Measurements from ENCODE around the gene MRPS27.

MRPS27 gene

GRCh38 chr5:72319976-72320752, at the start of gene MRPS27, which contains the start of gene PTCD2:
Gene MRPS27 (minus strand): TSS chr5:72320240. CDS start chr5:72320221, 19 bp downstream.
Gene PTCD2 (plus strand): TSS chr5:72320373. CDS start chr5:72320383, 10 bp downstream.
- peak; percentile 98 for DNase-seq (ENCODE audit: low read depth in 2 of 2)

GRCh38 chr5:72369711-72370110, 49.7 kb upstream of the MRPS27 start:
- DNase-seq (ENCODE audit: low read depth in 2 of 2), result no peak

GRCh38 chr5:72369301-72369700, 49.3 kb upstream of the MRPS27 start:
- no peak for DNase-seq (ENCODE audit: low read depth in 2 of 2)

GRCh38 chr5:72368271-72368670, 48.2 kb upstream of the MRPS27 start:
- no peak for DNase-seq (ENCODE audit: low read depth in 2 of 2)

- DNase-seq (ENCODE audit: low read depth in 2 of 2), result peak; percentile 54 to 57
Measured at GRCh38 chr5:72366324-72366976, 46.4 kb upstream of the MRPS27 start.

GRCh38 chr5:72364951-72365350, 44.9 kb upstream of the MRPS27 start:
- DNase-seq (ENCODE audit: low read depth in 2 of 2), result no peak

GRCh38 chr5:72364171-72364570, 44.1 kb upstream of the MRPS27 start:
- no peak for DNase-seq (ENCODE audit: low read depth in 2 of 2)

- DNase-seq (ENCODE audit: low read depth in 2 of 2), result peak; percentile 55 to 57
Measured at GRCh38 chr5:72363166-72363802, 43.2 kb upstream of the MRPS27 start.

GRCh38 chr5:72359886-72360285, 39.8 kb upstream of the MRPS27 start:
- no peak for DNase-seq (ENCODE audit: low read depth in 2 of 2)

GRCh38 chr5:72358925-72359324, 38.9 kb upstream of the MRPS27 start:
- DNase-seq (ENCODE audit: low read depth in 2 of 2), result no peak

GRCh38 chr5:72356361-72356760, 36.3 kb upstream of the MRPS27 start:
- no peak for DNase-seq (ENCODE audit: low read depth in 2 of 2)

- no peak for DNase-seq (ENCODE audit: low read depth in 2 of 2)
Measured at GRCh38 chr5:72355706-72356299, 35.8 kb upstream of the MRPS27 start.

- DNase-seq (ENCODE audit: low read depth in 2 of 2), result no peak
Measured at GRCh38 chr5:72353046-72353445, 33.0 kb upstream of the MRPS27 start.

GRCh38 chr5:72352616-72353015, 32.6 kb upstream of the MRPS27 start:
- DNase-seq (ENCODE audit: low read depth in 2 of 2), result no peak

GRCh38 chr5:72351376-72351775, 31.3 kb upstream of the MRPS27 start:
- DNase-seq (ENCODE audit: low read depth in 2 of 2), result no peak

GRCh38 chr5:72347801-72348308, 27.8 kb upstream of the MRPS27 start:
- peak; percentile 88 to 89 for DNase-seq (ENCODE audit: low read depth in 2 of 2)

- DNase-seq (ENCODE audit: low read depth in 2 of 2), result no peak
Measured at GRCh38 chr5:72346398-72346797, 26.4 kb upstream of the MRPS27 start.

- DNase-seq (ENCODE audit: low read depth in 2 of 2), result no peak
Measured at GRCh38 chr5:72338689-72339209, 18.7 kb upstream of the MRPS27 start.

- no peak for DNase-seq (ENCODE audit: low read depth in 2 of 2)
Measured at GRCh38 chr5:72337159-72337558, 17.1 kb upstream of the MRPS27 start.

GRCh38 chr5:72330712-72331111, 10.7 kb upstream of the MRPS27 start:
- DNase-seq (ENCODE audit: low read depth in 2 of 2), result no peak

GRCh38 chr5:72328172-72328571, 8.1 kb upstream of the MRPS27 start:
- no peak for DNase-seq (ENCODE audit: low read depth in 2 of 2)

- DNase-seq (ENCODE audit: low read depth in 2 of 2), result no peak
Measured at GRCh38 chr5:72326306-72326649, 6.2 kb upstream of the MRPS27 start.
